H1 (cell line): ENCODE results near the gene KIAA0319L. TPM values are rescaled to one million over a fixed set of nuclear protein-coding genes. Genes with fewer than 3 reads are reported as not detected.

Source experiments
- BACH1 ChIP-seq: IDR thresholded peaks from 2 replicates; pipeline ENCODE4 v1.6.1; 2012; ENCODE audit warnings: low read length, improper control_type of control experiment
- CHD1 ChIP-seq: IDR thresholded peaks from 2 replicates; pipeline ENCODE4 v1.6.1; 2012; ENCODE audit warnings: low read depth, low read length, improper control_type of control experiment
- POU5F1 ChIP-seq: IDR thresholded peaks from 2 replicates; pipeline ENCODE4 v1.6.1; 2011; ENCODE audit warnings: low read depth, mild to moderate bottlenecking, low read length, moderate library complexity
- RAD21 ChIP-seq, 2 experiments: IDR thresholded peaks in 1 of 2; conservative IDR thresholded peaks in 1 of 2; 2 replicates each; pipeline ENCODE4 v1.6.1; 2011; ENCODE audit warnings: low read depth in 2 of 2, low read length in 2 of 2, improper control_type of control experiment in 1 of 2, inconsistent platforms in 1 of 2, mild to moderate bottlenecking in 1 of 2, moderate library complexity in 1 of 2
- polyA plus RNA-seq, 7 experiments: library from polyadenylated mRNA; depleted of rRNA in 3 of 7; stranded (reverse) in 5 of 7; unstranded in 2 of 7; fragments of >200 nt in 5 of 7; fragments of 200-250 nt in 2 of 7; gene quantifications; 1 replicate in 5 of 7; 2 replicates in 1 of 7; 4 replicates in 1 of 7; pipeline versions ENCODE4 v1.2.1 to v1.2.3, GENCODE V29; 2011 to 2013; ENCODE audit warnings: missing spikeins in 2 of 7, mixed read lengths in 2 of 7
- total RNA-seq: library from RNA; stranded (reverse); fragmentation: NEBNext Ultra II Directional; extraction: Animal tissue kit (Norgen Biotek cat#: 25700); gene quantifications from 2 replicates; pipeline ENCODE4 v1.2.1, GENCODE V29; 2021
- TF ChIP-seq, protein P1 (sequence below): fragments of 300-600 bp; sonication (generic); IDR thresholded peaks from 2 replicates; pipeline ENCODE4 v1.7.1; 2012; ENCODE audit warnings: low read length, moderate library complexity, mild to moderate bottlenecking, inconsistent platforms; ENCODE audit not compliant: insufficient replicate concordance

Gene KIAA0319L
- total and polyA plus RNA-seq, 2 of the 8 experiments (the other 6 are each of a cell fraction or from before 2014, with no cell fraction given) = 40.1 to 55.7 TPM

DNA sequence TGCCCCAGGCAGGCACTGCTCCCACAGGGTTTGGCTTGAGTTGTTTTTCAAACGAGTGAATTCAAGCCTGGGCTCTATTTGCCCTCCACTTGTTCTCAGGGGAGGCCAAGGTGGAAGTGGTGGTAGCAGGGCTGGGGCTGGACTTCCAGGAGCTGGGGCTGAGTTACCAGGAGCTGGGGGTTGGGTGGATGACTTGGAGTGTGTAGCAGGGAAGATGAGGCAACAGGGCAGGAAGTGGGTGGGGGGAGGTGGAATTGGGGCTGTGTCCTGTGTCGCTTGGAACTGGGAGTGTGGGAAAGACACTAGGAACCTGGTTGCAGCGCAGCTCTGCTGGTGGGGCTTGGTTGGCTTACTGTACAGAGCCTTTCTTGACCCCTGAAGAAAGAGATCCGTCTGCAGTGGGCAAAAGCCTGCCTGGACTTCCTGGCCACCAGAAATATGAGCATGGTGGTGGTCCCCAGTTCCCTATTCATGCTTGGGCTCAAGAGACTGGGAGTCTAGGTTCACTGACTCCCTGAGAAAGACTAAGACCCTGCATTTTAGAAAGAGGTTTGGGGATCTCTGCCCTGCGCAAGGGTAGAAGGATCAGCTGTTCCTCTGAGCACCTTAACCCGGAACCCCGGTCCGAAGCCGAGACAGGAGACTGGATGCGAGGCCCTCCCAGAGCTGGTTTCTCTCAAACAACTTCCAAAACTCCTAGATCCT lies 19.0 kb upstream of the KIAA0319L start (continued):
- TF ChIP-seq, protein P1, sequence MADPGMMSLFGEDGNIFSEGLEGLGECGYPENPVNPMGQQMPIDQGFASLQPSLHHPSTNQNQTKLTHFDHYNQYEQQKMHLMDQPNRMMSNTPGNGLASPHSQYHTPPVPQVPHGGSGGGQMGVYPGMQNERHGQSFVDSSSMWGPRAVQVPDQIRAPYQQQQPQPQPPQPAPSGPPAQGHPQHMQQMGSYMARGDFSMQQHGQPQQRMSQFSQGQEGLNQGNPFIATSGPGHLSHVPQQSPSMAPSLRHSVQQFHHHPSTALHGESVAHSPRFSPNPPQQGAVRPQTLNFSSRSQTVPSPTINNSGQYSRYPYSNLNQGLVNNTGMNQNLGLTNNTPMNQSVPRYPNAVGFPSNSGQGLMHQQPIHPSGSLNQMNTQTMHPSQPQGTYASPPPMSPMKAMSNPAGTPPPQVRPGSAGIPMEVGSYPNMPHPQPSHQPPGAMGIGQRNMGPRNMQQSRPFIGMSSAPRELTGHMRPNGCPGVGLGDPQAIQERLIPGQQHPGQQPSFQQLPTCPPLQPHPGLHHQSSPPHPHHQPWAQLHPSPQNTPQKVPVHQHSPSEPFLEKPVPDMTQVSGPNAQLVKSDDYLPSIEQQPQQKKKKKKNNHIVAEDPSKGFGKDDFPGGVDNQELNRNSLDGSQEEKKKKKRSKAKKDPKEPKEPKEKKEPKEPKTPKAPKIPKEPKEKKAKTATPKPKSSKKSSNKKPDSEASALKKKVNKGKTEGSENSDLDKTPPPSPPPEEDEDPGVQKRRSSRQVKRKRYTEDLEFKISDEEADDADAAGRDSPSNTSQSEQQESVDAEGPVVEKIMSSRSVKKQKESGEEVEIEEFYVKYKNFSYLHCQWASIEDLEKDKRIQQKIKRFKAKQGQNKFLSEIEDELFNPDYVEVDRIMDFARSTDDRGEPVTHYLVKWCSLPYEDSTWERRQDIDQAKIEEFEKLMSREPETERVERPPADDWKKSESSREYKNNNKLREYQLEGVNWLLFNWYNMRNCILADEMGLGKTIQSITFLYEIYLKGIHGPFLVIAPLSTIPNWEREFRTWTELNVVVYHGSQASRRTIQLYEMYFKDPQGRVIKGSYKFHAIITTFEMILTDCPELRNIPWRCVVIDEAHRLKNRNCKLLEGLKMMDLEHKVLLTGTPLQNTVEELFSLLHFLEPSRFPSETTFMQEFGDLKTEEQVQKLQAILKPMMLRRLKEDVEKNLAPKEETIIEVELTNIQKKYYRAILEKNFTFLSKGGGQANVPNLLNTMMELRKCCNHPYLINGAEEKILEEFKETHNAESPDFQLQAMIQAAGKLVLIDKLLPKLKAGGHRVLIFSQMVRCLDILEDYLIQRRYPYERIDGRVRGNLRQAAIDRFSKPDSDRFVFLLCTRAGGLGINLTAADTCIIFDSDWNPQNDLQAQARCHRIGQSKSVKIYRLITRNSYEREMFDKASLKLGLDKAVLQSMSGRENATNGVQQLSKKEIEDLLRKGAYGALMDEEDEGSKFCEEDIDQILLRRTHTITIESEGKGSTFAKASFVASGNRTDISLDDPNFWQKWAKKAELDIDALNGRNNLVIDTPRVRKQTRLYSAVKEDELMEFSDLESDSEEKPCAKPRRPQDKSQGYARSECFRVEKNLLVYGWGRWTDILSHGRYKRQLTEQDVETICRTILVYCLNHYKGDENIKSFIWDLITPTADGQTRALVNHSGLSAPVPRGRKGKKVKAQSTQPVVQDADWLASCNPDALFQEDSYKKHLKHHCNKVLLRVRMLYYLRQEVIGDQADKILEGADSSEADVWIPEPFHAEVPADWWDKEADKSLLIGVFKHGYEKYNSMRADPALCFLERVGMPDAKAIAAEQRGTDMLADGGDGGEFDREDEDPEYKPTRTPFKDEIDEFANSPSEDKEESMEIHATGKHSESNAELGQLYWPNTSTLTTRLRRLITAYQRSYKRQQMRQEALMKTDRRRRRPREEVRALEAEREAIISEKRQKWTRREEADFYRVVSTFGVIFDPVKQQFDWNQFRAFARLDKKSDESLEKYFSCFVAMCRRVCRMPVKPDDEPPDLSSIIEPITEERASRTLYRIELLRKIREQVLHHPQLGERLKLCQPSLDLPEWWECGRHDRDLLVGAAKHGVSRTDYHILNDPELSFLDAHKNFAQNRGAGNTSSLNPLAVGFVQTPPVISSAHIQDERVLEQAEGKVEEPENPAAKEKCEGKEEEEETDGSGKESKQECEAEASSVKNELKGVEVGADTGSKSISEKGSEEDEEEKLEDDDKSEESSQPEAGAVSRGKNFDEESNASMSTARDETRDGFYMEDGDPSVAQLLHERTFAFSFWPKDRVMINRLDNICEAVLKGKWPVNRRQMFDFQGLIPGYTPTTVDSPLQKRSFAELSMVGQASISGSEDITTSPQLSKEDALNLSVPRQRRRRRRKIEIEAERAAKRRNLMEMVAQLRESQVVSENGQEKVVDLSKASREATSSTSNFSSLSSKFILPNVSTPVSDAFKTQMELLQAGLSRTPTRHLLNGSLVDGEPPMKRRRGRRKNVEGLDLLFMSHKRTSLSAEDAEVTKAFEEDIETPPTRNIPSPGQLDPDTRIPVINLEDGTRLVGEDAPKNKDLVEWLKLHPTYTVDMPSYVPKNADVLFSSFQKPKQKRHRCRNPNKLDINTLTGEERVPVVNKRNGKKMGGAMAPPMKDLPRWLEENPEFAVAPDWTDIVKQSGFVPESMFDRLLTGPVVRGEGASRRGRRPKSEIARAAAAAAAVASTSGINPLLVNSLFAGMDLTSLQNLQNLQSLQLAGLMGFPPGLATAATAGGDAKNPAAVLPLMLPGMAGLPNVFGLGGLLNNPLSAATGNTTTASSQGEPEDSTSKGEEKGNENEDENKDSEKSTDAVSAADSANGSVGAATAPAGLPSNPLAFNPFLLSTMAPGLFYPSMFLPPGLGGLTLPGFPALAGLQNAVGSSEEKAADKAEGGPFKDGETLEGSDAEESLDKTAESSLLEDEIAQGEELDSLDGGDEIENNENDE = no peak
- TF ChIP-seq BACH1 (no peak), CHD1 (no peak), RAD21 (IDR thresholded peaks at IDR 0.05 in 1 of 2, conservative IDR thresholded peaks at IDR 0.05 in 1 of 2; ENCODE audit: low read depth in 2 of 2, low read length in 2 of 2) (no peak), POU5F1 (no peak)
